ENCODE data around the gene HOXD9. TPM values are rescaled to one million over a fixed set of nuclear protein-coding genes. Genes with fewer than 3 reads are reported as not detected.

HOXD9 gene
- total RNA-seq, 4 donors from 2014 or later: 2.7 to 13.3 (median 7.5) TPM

- TF ChIP-seq CTCF (IDR thresholded peaks at IDR 0.05) (no peak), EP300 (IDR thresholded peaks at IDR 0.05; ENCODE audit: low read depth) (no peak), POLR2AphosphoS5 (IDR thresholded peaks at IDR 0.05) (no peak), POLR2A (IDR thresholded peaks at IDR 0.05) (no peak)
- Histone ChIP-seq H3K4me1 (peaks cover 0 to 27% (median 16%) of the 10 kb centered on the region in 4 donors), H3K36me3 (no peaks in the 10 kb centered on the region), H3K9me3 (no peaks in the 10 kb centered on the region), H3K27ac (no peak overlapping the region), H3K27me3 (peaks cover 65% of the 10 kb centered on the region), H3K4me3 (no peak overlapping the region)
- in situ Hi-C loops (cut with MboI; ENCODE audit: low pct_ligation_motif_present in 1 of 4, low pct_unique_long_range_greater_than_20kb in 1 of 4, low sequenced_read_pairs in 3 of 4) (no loop called here), intact Hi-C loops (cut with DNase I; ENCODE audit: low total_unique reads) (no loop called here)
- WGBS, 2 donors (ENCODE audit: low coverage in 1 of 2): 60 to 64% methylated on average over 2 to 60 of the region's 60 CpGs
- no peak for DNase-seq
These were observed 49.7 kb downstream of the HOXD9 start for GRCh38 chr2:176172007-176172894.

DNA sequence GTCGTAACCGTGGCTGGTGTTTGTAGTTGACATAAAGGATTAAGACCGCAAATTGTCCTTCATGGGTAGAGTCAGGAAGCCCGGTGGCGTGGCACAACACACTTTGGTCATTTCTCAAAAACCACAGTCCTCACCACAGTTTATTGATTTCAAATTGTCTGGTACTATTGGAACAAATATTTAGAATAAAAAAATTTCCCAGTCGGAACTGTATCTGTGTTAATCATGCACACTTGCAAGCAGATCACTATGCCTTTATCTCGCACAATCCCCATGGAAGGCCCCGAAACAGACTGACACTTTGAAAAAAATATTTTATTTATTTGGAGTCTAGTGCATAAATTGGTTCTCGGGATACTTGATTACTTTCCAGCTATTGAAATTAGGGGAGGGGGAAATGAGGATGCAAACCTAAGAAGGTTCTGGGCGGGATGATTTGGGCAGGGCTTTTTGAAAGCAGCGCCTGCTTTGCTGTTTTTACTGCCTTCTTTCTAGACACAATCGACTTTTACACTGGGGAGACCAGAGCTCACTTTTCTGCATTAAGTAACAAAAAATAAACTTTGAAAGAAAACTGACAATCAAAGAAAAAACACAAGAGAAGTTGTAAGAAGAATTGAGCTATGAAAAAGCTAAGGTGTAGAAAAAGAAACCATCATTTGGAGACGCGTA, 50.5 kb downstream of the HOXD9 start:
- H3K36me3 ChIP-seq: no peaks in the 10 kb centered on the region
- TF ChIP-seq CTCF (IDR thresholded peaks at IDR 0.05): no peak
- no peak for TF ChIP-seq POLR2A (IDR thresholded peaks at IDR 0.05)
- TF ChIP-seq POLR2AphosphoS5 (IDR thresholded peaks at IDR 0.05): no peak
- no peak for TF ChIP-seq EP300 (IDR thresholded peaks at IDR 0.05; ENCODE audit: low read depth)
- H3K27me3 ChIP-seq: peaks cover 72% of the 10 kb centered on the region
- no peak for DNase-seq
- no peaks in the 10 kb centered on the region for H3K9me3 ChIP-seq
- peaks cover 0 to 31% (median 21%) of the 10 kb centered on the region in 4 donors for H3K4me1 ChIP-seq
- intact Hi-C loops (cut with DNase I; ENCODE audit: low total_unique reads) (no loop called here), in situ Hi-C loops (cut with MboI; ENCODE audit: low pct_ligation_motif_present in 1 of 4, low pct_unique_long_range_greater_than_20kb in 1 of 4, low sequenced_read_pairs in 3 of 4) (no loop called here)
- no peak overlapping the region for H3K4me3 ChIP-seq
- no peak overlapping the region for H3K27ac ChIP-seq
- 54 to 61% methylated on average over 8 to 14 of the region's 14 CpGs for WGBS, 2 donors (ENCODE audit: low coverage in 1 of 2)

GRCh38 chr2:176173567-176174381, 51.3 kb downstream of the HOXD9 start:
- peaks cover 76% of the 10 kb centered on the region for H3K27me3 ChIP-seq
- H3K9me3 ChIP-seq: no peaks in the 10 kb centered on the region
- H3K4me1 ChIP-seq: peaks cover 0 to 33% (median 28%) of the 10 kb centered on the region in 4 donors
- in situ Hi-C loops (cut with MboI; ENCODE audit: low pct_ligation_motif_present in 1 of 4, low pct_unique_long_range_greater_than_20kb in 1 of 4, low sequenced_read_pairs in 3 of 4): no loop called here
- no peak overlapping the region for H3K4me3 ChIP-seq
- no peaks in the 10 kb centered on the region for H3K36me3 ChIP-seq
- no peak for DNase-seq
- H3K27ac ChIP-seq: peak overlapping the region in 2 of 4 donors; percentile 22 to 55
- intact Hi-C loops (cut with DNase I; ENCODE audit: low total_unique reads): no loop called here
- TF ChIP-seq EP300 (IDR thresholded peaks at IDR 0.05; ENCODE audit: low read depth) (no peak), POLR2A (IDR thresholded peaks at IDR 0.05) (no peak), POLR2AphosphoS5 (IDR thresholded peaks at IDR 0.05) (no peak), CTCF (IDR thresholded peaks at IDR 0.05) (no peak)
- WGBS, 2 donors (ENCODE audit: low coverage in 1 of 2): 29 to 41% methylated on average over 7 of the region's 7 CpGs

All from transverse colon (tissue), 4 donors.